MV-4-11 (cell line): Measurements from ENCODE around the gene CDC34.

Experiments used
- DNase-seq: peaks from one replicate; lab custom pipeline; 2025; lab: John Stamatoyannopoulos, UW

The CDC34 gene

GRCh38 chr19:497869-498510, 33.6 kb upstream of the CDC34 start:
- no peak for DNase-seq

GRCh38 chr19:498511-498891, 33.1 kb upstream of the CDC34 start:
- no peak for DNase-seq

- DNase-seq: no peak
These were observed 32.5 kb upstream of the CDC34 start for GRCh38 chr19:498977-499623.

- no peak for DNase-seq
These were observed 29.9 kb upstream of the CDC34 start for GRCh38 chr19:501646-502045.

- DNase-seq: no peak
These were observed 26.9 kb upstream of the CDC34 start for GRCh38 chr19:504616-505015.

GRCh38 chr19:506404-507285, 24.9 kb upstream of the CDC34 start:
- peak; percentile 100 for DNase-seq

GRCh38 chr19:507286-508203, 24.0 kb upstream of the CDC34 start, which contains the start of gene TPGS1:
TPGS1 (plus strand) TSS chr19:507497; CDS start chr19:507507, 10 bp downstream.
- peak; percentile 72 for DNase-seq

GRCh38 chr19:508204-509150, 23.1 kb upstream of the CDC34 start:
- no peak for DNase-seq

GRCh38 chr19:510606-511100, 20.9 kb upstream of the CDC34 start:
- peak; percentile 96 for DNase-seq

- peak; percentile 66 for DNase-seq
These were observed 20.3 kb upstream of the CDC34 start for GRCh38 chr19:511101-511851.

GRCh38 chr19:512547-513365, 18.8 kb upstream of the CDC34 start:
- DNase-seq: no peak

GRCh38 chr19:513368-514165, 18.0 kb upstream of the CDC34 start:
- DNase-seq: no peak

- no peak for DNase-seq
These were observed 17.3 kb upstream of the CDC34 start for GRCh38 chr19:514166-514663.

GRCh38 chr19:517721-518597, 13.6 kb upstream of the CDC34 start:
- no peak for DNase-seq

- DNase-seq: no peak
These were observed 12.8 kb upstream of the CDC34 start for GRCh38 chr19:518598-519231.

GRCh38 chr19:519449-519865, 12.1 kb upstream of the CDC34 start:
- DNase-seq: no peak
